Adipose tissue (tissue), 3 donors: ENCODE data around the gene MEI1. TPM values are rescaled to one million over a fixed set of nuclear protein-coding genes. Genes with fewer than 3 reads are reported as not detected.

Experiments used
- H3K27ac ChIP-seq: one replicate; pipeline ENCODE4 v1.5.1; 2013; ENCODE audit warnings: low read depth, low read length
- WGBS, 3 donors: extraction: QIAGEN DNeasy Blood & Tissue Kit; methylation state at CpG; one replicate each; pipeline ENCODE4 v1.1.7; 2013; 5-methylcytosine and 5-hydroxymethylcytosine counted together
- polyA plus RNA-seq, 3 donors: library from polyadenylated mRNA; stranded (reverse); fragments of 200-250 nt; gene quantifications; one replicate each; pipeline ENCODE4 v1.2.3, GENCODE V29; 2013
- donor health status: healthy with polysubstance abuse.
- donor health status: Bipolar disorder and iron deficiency.
- donor health status: healthy.

The MEI1 gene
- polyA plus RNA-seq, 3 donors, result 0.34 to 1.6 (median 0.86) TPM

DNA sequence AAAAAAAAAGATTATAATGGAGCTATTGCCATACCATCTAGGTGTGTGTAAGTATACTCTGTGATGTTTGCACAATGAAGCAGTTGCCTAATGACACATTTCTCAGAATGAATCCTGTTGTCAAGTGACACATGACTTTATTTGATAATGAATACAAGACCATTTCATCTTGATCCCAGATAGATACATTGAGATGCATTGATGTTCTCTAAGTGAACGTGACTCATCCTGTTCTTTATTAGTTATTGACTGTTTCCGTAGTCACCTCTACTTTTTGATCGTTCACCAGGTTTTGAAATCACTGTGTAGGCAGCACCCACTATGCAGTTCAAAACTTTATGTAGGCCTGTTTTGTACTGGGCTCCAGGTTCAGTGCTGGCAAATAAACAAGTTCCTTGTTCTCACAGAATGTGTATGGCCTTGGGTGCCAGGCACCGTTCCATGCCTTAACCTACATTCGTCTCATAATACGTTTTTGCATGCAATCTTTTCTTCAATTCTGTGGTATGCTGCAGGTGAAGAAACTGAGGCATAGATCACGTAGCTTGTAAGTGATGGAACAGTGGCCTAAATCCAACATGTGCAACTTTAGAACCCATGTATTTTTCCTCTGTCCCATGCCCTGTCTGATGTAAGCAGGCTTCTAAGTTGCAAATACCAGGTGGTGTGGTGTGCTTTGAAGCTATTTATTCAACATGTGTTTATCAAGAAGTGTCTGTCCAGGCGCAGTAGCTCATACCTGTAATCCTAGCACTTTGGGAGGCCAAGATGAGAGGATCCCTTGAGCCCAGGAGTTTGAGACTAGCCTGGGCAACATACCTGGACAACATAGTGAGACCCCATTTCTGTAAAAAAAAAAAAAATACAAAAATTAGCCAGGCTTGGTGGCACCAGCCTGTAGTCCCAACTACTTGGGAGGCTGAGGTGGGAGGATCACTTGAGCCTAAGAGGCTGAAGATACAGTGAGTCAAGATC is 144.0 kb downstream of the MEI1 start:
- no peak overlapping the region for H3K27ac ChIP-seq
- WGBS, 3 donors, result 41 to 91% (median 87%) methylated on average over 8 of the region's 8 CpGs

DNA sequence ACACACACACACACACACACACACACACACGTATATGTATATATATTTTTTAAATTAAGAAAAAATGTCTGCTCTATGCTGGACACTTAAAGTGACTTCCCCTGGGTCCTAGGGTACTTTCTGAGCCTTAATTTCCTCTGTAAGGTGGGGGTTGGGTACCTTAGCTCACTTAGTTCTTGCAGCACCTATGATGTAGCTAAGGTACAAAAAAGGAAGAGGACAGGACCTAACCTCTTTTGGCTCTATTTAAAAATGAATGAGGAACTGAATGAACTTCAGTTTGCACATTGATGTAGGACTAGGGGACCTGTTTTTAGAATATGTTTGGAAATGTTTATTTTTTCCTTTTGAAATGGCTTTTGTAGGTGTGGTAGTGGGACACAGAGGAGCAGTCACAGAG is 144.7 kb downstream of the MEI1 start:
- WGBS, 3 donors, result 36 to 77% (median 68%) methylated on average over 1 of the region's 1 CpG
- no peak overlapping the region for H3K27ac ChIP-seq

GRCh38 chr22:41844513-41844912 is 145.2 kb downstream of the MEI1 start:
- WGBS, 3 donors, result 27 to 73% (median 71%) methylated on average over 3 of the region's 3 CpGs
- no peak overlapping the region for H3K27ac ChIP-seq

DNA sequence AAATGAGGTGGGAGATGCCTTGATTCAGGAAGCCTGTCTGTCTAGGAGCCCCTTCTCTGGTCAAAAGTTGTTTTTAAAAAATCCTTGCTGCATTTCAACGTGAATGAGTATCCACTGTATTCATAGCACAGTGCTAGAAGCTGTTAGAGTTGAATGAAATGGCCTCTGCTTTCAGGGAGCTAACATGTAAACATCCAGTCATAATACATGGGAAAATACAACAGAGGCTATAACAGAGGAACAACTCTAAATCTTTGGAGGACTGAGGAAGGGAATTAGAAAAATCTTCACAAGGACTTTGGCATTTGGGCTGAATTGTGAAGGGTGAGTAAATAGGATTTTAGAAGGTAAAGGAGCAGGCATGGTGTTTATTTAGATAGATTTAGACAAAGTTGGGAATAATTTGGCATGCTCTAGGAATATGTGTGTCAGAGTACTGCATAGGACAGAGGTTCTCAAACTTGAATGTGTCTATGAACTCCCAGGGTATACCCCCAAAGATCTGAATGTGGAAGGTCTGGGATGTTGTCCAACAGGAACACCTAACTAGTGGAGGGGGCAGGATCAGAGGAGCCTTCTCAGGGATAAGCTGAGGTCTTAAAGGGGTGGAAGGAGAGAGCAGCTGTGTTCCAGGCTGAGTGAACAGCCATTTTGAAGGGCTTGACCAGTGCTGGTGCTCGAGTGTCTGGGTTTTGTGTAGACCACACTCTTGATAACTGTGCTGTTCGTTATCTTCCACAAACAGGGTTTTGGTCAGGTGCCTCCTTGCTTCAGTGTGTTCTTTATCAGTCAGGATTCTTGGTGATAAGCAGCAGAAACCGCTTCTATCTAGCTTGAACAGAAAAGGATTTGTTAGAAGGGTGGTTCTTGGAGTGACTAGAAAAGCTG is 146.3 kb downstream of the MEI1 start:
- WGBS, 3 donors, result 35 to 69% (median 64%) methylated on average over 4 of the region's 4 CpGs
- no peak overlapping the region for H3K27ac ChIP-seq

DNA sequence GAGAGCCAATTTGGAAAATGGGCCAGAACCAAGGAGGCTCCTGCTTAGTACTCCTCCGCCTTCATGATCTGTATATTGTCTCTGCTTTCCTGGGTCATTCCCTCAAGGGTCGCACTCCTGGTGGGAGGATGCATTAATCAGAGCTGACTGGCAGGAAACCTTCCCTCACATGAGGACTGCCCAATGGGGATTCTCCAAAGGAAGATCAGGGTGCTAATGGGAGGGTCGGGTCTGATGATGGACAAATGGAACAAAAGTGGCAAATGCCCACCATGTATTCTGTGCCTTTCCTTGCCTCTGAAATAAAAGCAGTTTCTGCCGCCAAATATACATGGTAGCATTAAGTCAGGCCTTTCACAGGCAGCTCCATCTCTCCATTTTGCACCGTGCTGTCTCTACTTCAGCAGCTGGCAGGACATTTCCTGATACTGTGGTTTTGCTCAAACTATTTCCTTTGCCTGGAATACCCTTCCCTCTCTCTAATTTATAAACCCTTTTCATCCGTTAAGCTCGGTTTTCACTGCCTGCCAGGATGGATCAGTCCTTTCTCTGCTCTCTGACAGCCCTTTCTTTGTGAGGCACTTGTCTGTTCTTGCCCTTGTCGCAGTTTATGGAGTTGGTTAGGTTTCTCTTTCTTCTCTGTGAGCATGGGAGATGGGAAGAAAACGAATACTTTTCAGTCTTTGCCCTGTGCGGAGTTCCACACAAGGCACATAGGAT is 147.1 kb downstream of the MEI1 start:
- WGBS, 3 donors, result 55 to 73% (median 60%) methylated on average over 10 of the region's 10 CpGs
- H3K27ac ChIP-seq, result no peak overlapping the region

GRCh38 chr22:41847300-41847699 is 148.0 kb downstream of the MEI1 start:
- WGBS, 3 donors, result 79 to 85% (median 83%) methylated on average over 2 of the region's 2 CpGs
- H3K27ac ChIP-seq, result no peak overlapping the region

- WGBS, 3 donors, result 41 to 84% (median 45%) methylated on average over 5 of the region's 5 CpGs
- H3K27ac ChIP-seq, result no peak overlapping the region
Measured at GRCh38 chr22:41848468-41848867, 149.2 kb downstream of the MEI1 start.

Other genes with a start within 250 kb of the MEI1 start
- 10 to 100 TPM; 26.0 to 41.7 (median 36.8) TPM for gene PHF5A, start 230.8 kb upstream of the MEI1 start, polyA plus RNA-seq
- gene ACO2, start 230.4 kb upstream of the MEI1 start, polyA plus RNA-seq, result 100 to 1,000 TPM in 1 of 3 donors, 10 to 100 TPM in 2; 61.9 to 197 (median 63.4) TPM
- gene POLR3H, start 155.0 kb upstream of the MEI1 start, polyA plus RNA-seq, result 10 to 100 TPM; 10.4 to 56.0 (median 28.1) TPM
- 1 to 10 TPM in 2 of 3 donors, under 1 TPM in 1; 0.91 to 8.3 (median 5.1) TPM for gene CSDC2, start 138.5 kb upstream of the MEI1 start, polyA plus RNA-seq
- gene PMM1, start 109.7 kb upstream of the MEI1 start, polyA plus RNA-seq, result 100 to 1,000 TPM in 1 of 3 donors, 10 to 100 TPM in 2; 41.9 to 171 (median 68.4) TPM
- 10 to 100 TPM in 2 of 3 donors, 1 to 10 TPM in 1; 7.0 to 19.6 (median 16.8) TPM for gene DESI1, start 78.5 kb upstream of the MEI1 start, polyA plus RNA-seq
- 100 to 1,000 TPM in 2 of 3 donors, 10 to 100 TPM in 1; 82.5 to 158 (median 152) TPM for gene XRCC6, start 78.2 kb upstream of the MEI1 start, polyA plus RNA-seq
- gene SNU13, start 10.6 kb upstream of the MEI1 start, polyA plus RNA-seq, result 100 to 1,000 TPM in 2 of 3 donors, 10 to 100 TPM in 1; 78.2 to 139 (median 121) TPM
- 1 to 10 TPM in 2 of 3 donors, under 1 TPM in 1; 0.79 to 2.9 (median 1.8) TPM for gene CCDC134, start 101.2 kb downstream of the MEI1 start, polyA plus RNA-seq
- 10 to 100 TPM; 20.8 to 40.6 (median 35.8) TPM for gene SREBF2, start 133.6 kb downstream of the MEI1 start, polyA plus RNA-seq
- not detected for gene SHISA8, start 215.6 kb downstream of the MEI1 start, polyA plus RNA-seq
- under 1 TPM in 2 of 3 donors, not detected in 1; 0.19 to 0.38 TPM for gene TNFRSF13C, start 227.3 kb downstream of the MEI1 start, polyA plus RNA-seq
- gene CENPM, start 247.6 kb downstream of the MEI1 start, polyA plus RNA-seq, result 1 to 10 TPM in 2 of 3 donors, under 1 TPM in 1; 0.74 to 3.1 (median 1.1) TPM